Measurements from ENCODE around the gene PGM2L1.

Gene PGM2L1

GRCh38 chr11:74284466-74284865 is 113.8 kb downstream of the PGM2L1 start:
- no peak for DNase-seq

- no peak for DNase-seq
Observed at GRCh38 chr11:74283580-74284180, 114.6 kb downstream of the PGM2L1 start.

- DNase-seq, result no peak
Observed at GRCh38 chr11:74282914-74283371, 115.3 kb downstream of the PGM2L1 start.

GRCh38 chr11:74282421-74282820 is 115.8 kb downstream of the PGM2L1 start:
- no peak for DNase-seq

GRCh38 chr11:74280494-74280893 is 117.7 kb downstream of the PGM2L1 start:
- no peak for DNase-seq

Data from activated CD4-positive, alpha-beta T cell treated with anti-CD3 and anti-CD28 coated beads, Interleukin-2, amount 50 U/mL, for 1 hour (primary cell).